PFSK-1 (cell line): ENCODE results near the gene KRTAP4-9.
"Not testable (repeated sequence)": the region's sequence is repeated elsewhere in the genome, so short reads cannot be mapped to it uniquely, and the experiment has no call there.

Experiments used
- POLR2AphosphoS5 ChIP-seq: IDR thresholded peaks from 2 replicates; pipeline ENCODE4 v1.6.1; 2012; ENCODE audit warnings: low read depth, mild to moderate bottlenecking, control low read depth, low read length, moderate library complexity
- SIN3A ChIP-seq: IDR thresholded peaks from 2 replicates; pipeline ENCODE4 v1.6.1; 2012; ENCODE audit warnings: mild to moderate bottlenecking, low read length, moderate library complexity, borderline replicate concordance; ENCODE audit not compliant: insufficient read depth
- TAF1 ChIP-seq: IDR thresholded peaks from 2 replicates; pipeline ENCODE4 v1.6.1; 2012; ENCODE audit warnings: low read length, control low read depth, borderline replicate concordance; ENCODE audit not compliant: insufficient read depth
- TF ChIP-seq, protein P1 (sequence below), 2 experiments: IDR thresholded peaks; 2 replicates each; pipeline versions ENCODE4 v1.6.1 to v1.8.0; 2011 to 2012; ENCODE audit warnings: low read depth in 2 of 2, low read length in 2 of 2, control low read depth in 1 of 2, inconsistent platforms in 1 of 2, mild to moderate bottlenecking in 1 of 2, moderate library complexity in 1 of 2; ENCODE audit not compliant: insufficient read depth in 1 of 2

DNA sequence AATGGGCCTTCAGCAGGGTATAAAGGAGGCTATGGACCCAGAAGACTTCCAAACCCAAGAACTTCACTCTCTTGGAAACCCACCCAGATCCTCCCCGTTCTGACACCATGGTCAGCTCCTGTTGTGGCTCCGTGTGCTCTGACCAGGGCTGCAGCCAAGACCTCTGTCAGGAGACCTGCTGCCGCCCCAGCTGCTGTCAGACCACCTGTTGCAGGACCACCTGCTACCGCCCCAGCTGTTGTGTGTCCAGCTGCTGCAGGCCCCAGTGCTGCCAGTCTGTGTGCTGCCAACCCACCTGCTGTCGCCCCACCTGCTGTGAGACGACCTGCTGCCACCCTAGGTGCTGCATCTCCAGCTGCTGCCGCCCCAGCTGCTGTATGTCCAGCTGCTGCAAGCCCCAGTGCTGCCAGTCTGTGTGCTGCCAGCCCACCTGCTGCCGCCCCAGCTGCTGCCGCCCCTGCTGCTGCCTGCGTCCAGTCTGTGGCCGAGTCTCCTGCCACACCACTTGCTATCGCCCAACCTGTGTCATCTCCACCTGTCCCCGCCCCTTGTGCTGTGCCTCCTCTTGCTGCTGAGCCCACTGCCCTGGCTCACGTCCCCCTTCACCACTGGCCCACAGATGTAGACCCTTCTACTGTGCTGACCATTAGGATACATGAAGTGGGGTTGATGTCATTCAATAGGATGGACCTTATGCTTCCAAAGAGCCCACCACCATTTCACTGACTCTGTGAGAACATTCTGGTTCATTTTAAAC, 20.9 kb upstream of the KRTAP4-9 start, which contains the start of gene KRTAP4-7:
- not testable (repeated sequence) for TF ChIP-seq TAF1, POLR2AphosphoS5, SIN3A
- TF ChIP-seq, protein P1, sequence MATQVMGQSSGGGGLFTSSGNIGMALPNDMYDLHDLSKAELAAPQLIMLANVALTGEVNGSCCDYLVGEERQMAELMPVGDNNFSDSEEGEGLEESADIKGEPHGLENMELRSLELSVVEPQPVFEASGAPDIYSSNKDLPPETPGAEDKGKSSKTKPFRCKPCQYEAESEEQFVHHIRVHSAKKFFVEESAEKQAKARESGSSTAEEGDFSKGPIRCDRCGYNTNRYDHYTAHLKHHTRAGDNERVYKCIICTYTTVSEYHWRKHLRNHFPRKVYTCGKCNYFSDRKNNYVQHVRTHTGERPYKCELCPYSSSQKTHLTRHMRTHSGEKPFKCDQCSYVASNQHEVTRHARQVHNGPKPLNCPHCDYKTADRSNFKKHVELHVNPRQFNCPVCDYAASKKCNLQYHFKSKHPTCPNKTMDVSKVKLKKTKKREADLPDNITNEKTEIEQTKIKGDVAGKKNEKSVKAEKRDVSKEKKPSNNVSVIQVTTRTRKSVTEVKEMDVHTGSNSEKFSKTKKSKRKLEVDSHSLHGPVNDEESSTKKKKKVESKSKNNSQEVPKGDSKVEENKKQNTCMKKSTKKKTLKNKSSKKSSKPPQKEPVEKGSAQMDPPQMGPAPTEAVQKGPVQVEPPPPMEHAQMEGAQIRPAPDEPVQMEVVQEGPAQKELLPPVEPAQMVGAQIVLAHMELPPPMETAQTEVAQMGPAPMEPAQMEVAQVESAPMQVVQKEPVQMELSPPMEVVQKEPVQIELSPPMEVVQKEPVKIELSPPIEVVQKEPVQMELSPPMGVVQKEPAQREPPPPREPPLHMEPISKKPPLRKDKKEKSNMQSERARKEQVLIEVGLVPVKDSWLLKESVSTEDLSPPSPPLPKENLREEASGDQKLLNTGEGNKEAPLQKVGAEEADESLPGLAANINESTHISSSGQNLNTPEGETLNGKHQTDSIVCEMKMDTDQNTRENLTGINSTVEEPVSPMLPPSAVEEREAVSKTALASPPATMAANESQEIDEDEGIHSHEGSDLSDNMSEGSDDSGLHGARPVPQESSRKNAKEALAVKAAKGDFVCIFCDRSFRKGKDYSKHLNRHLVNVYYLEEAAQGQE (IDR thresholded peaks at IDR 0.05; ENCODE audit: insufficient read depth in 1 of 2, low read depth in 2 of 2, low read length in 2 of 2): not testable (repeated sequence)
